NB4 (cell line): ENCODE measurements around the gene IQCN.

Experiments used
- MYC ChIP-seq: IDR thresholded peaks from 2 replicates; pipeline ENCODE4 v1.6.1; 2011; ENCODE audit warnings: low read depth, low read length
- POLR2A ChIP-seq: IDR thresholded peaks from 2 replicates; pipeline ENCODE4 v1.6.1; 2011; ENCODE audit warnings: mild to moderate bottlenecking; ENCODE audit not compliant: insufficient read length; ENCODE audit errors: extremely low read depth
- TF ChIP-seq, protein P1 (sequence below): IDR thresholded peaks from one replicate; pipeline ENCODE4 v1.5.1; 2012; ENCODE audit warnings: low read depth, low read length
- TF ChIP-seq, protein P2 (sequence below): IDR thresholded peaks from 2 replicates; pipeline ENCODE4 v1.6.1; 2011; ENCODE audit warnings: low read depth, low read length

DNA sequence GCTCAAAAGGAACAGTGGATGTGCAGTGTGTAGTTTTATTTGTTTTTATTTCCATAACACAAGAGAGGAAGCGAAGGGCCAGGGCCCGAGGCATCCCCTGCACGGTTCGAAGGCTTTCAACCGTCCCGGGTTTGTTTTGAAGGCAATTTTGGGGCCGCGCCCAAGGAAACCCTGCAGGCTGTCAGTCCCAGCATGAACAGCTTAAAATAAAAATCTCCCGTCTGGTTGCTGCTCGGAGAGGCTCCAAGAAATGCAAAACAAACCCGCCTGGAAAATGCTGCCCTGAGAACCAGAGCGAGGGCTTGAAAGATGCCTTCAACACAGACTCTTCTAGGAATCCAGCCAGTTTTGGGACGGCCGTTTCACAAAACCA is 32.6 kb upstream of the IQCN start:
- TF ChIP-seq, protein P1, sequence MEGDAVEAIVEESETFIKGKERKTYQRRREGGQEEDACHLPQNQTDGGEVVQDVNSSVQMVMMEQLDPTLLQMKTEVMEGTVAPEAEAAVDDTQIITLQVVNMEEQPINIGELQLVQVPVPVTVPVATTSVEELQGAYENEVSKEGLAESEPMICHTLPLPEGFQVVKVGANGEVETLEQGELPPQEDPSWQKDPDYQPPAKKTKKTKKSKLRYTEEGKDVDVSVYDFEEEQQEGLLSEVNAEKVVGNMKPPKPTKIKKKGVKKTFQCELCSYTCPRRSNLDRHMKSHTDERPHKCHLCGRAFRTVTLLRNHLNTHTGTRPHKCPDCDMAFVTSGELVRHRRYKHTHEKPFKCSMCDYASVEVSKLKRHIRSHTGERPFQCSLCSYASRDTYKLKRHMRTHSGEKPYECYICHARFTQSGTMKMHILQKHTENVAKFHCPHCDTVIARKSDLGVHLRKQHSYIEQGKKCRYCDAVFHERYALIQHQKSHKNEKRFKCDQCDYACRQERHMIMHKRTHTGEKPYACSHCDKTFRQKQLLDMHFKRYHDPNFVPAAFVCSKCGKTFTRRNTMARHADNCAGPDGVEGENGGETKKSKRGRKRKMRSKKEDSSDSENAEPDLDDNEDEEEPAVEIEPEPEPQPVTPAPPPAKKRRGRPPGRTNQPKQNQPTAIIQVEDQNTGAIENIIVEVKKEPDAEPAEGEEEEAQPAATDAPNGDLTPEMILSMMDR, result no peak
- TF ChIP-seq POLR2A, result no peak
- TF ChIP-seq MYC, result no peak
- TF ChIP-seq, protein P2, sequence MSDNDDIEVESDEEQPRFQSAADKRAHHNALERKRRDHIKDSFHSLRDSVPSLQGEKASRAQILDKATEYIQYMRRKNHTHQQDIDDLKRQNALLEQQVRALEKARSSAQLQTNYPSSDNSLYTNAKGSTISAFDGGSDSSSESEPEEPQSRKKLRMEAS, result no peak
